CD8-positive, alpha-beta memory T cell (primary cell): ENCODE measurements around the gene KBTBD13. TPM values are rescaled to one million over a fixed set of nuclear protein-coding genes. Genes with fewer than 3 reads are reported as not detected.
"Not testable (repeated sequence)": the region's sequence is repeated elsewhere in the genome, so short reads cannot be mapped to it uniquely, and the experiment has no call there.

ENCODE experiments used
- CTCF ChIA-PET: fragments of 350-600 bp; sonication (Branson Sonifier 250); formaldehyde crosslinking; loops from one replicate; lab custom pipeline; 2021; ENCODE audit warnings: antibody characterized with exemption; lab: Charles Lee
- POLR2A ChIA-PET: fragments of 350-600 bp; sonication (Branson Sonifier 250); formaldehyde crosslinking; loops from one replicate; lab custom pipeline; 2021; ENCODE audit warnings: antibody characterized with exemption; lab: Charles Lee
- DNase-seq, 5 donors: peaks; one replicate each; pipeline versions ENCODE4 v3.0.0 to v3.0.0-alpha.2; 2020 to 2022; ENCODE audit warnings: mixed read lengths in 1 of 5
- H3K27ac ChIP-seq: one replicate; pipeline ENCODE4 v1.7.0; 2013; ENCODE audit warnings: low read depth, mild to moderate bottlenecking, low read length, moderate library complexity
- H3K27me3 ChIP-seq: 2 replicates; pipeline ENCODE4 v1.7.0; 2013; ENCODE audit warnings: low read length, mild to moderate bottlenecking; ENCODE audit not compliant: insufficient read depth, poor library complexity, severe bottlenecking
- H3K36me3 ChIP-seq: 2 replicates; pipeline ENCODE4 v1.7.0; 2013; ENCODE audit warnings: mild to moderate bottlenecking, low read length, moderate library complexity; ENCODE audit not compliant: insufficient read depth
- H3K4me1 ChIP-seq: 2 replicates; pipeline ENCODE4 v1.7.0; 2013; ENCODE audit warnings: mild to moderate bottlenecking, low read length, moderate library complexity; ENCODE audit not compliant: insufficient read depth
- H3K4me3 ChIP-seq: 2 replicates; pipeline ENCODE4 v1.7.0; 2013; ENCODE audit warnings: mild to moderate bottlenecking, low read length
- H3K9me3 ChIP-seq: 2 replicates; pipeline ENCODE4 v1.7.0; 2013; ENCODE audit warnings: mild to moderate bottlenecking, low read length
- H3K27ac Mint-ChIP-seq, 8 donors: one replicate each; pipeline ENCODE4 v1.8.0; 2020 to 2021; ENCODE audit warnings: mixed read lengths in 8 of 8, mild to moderate bottlenecking in 6 of 8, inconsistent platforms in 3 of 8, moderate library complexity in 3 of 8
- H3K27me3 Mint-ChIP-seq, 2 donors: one replicate each; pipeline ENCODE4 v1.8.0; 2020 to 2021; ENCODE audit warnings: mixed read lengths in 2 of 2, mild to moderate bottlenecking in 1 of 2, moderate library complexity in 1 of 2
- H3K36me3 Mint-ChIP-seq, 3 donors: one replicate each; pipeline ENCODE4 v1.8.0; 2020 to 2021; ENCODE audit warnings: mixed read lengths in 3 of 3, inconsistent platforms in 1 of 3, mild to moderate bottlenecking in 1 of 3
- H3K4me1 Mint-ChIP-seq, 3 donors: one replicate each; pipeline ENCODE4 v1.8.0; 2020 to 2021; ENCODE audit warnings: mixed read lengths in 3 of 3, inconsistent platforms in 1 of 3, mild to moderate bottlenecking in 1 of 3
- H3K4me3 Mint-ChIP-seq, 7 donors: one replicate each; pipeline ENCODE4 v1.8.0; 2020 to 2021; ENCODE audit warnings: mixed read lengths in 7 of 7, mild to moderate bottlenecking in 6 of 7, moderate library complexity in 4 of 7, inconsistent platforms in 2 of 7
- H3K9me3 Mint-ChIP-seq, 5 donors: one replicate each; pipeline ENCODE4 v1.8.0; 2020 to 2022; ENCODE audit warnings: mixed read lengths in 5 of 5, mild to moderate bottlenecking in 3 of 5, moderate library complexity in 2 of 5, inconsistent platforms in 1 of 5
- polyA plus RNA-seq: library from polyadenylated mRNA; unstranded; fragments of 300-500 nt; fragmentation: Illumina TruSeq; gene quantifications from one replicate; pipeline ENCODE4 v1.2.3, GENCODE V29; 2021
- total RNA-seq, 2 experiments: library from RNA; stranded (reverse); gene quantifications; one replicate each; pipeline ENCODE4 v1.2.3, GENCODE V29; 2021

The KBTBD13 gene
- total and polyA plus RNA-seq, 3 experiments from 2014 or later, result not detected

DNA sequence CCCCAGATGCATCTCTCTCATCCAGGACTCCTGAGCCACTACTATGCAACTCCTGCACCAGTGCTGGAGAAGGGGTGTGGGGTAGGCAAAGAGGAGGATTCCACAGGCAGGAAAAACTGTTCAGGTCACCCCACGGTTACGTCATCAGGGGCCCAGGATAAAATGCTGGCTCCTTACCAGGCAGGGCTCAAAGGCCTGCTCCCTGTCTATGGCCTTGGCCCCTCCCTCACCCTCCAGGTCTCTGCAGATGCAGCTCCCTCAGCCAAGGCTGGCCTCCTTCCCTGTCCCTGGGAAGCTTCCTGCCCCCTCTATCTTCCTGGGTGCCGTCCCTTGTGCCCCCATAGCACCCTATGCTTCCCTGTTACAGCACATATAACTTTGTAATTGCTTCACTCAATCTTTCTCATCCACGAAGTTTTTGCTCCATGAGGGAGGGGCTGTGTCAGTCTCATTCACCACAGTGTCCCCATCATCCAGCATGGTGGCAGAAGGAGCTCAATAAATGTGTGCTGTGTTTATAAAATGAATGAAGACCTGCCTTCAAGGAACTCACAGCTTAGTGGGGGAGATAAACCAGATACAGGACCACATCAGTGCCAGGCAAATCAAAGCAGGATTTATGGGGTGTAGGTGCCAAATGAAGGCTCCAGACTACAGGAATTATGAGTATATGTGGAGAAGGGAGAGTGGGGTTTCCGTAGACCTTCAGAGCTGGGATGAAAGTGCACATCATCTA is 18.6 kb downstream of the KBTBD13 start:
- peak overlapping the region in 1 of 8 donors; percentile 8 for H3K27ac Mint-ChIP-seq
- H3K9me3 Mint-ChIP-seq, result no peaks in the 10 kb centered on the region
- Histone ChIP-seq H3K27ac (no peak overlapping the region), H3K27me3 (no peaks in the 10 kb centered on the region), H3K9me3 (no peaks in the 10 kb centered on the region), H3K4me3 (no peak overlapping the region), H3K36me3 (peaks cover 12% of the 10 kb centered on the region), H3K4me1 (no peaks in the 10 kb centered on the region)
- no peaks in the 10 kb centered on the region for H3K27me3 Mint-ChIP-seq
- POLR2A ChIA-PET, result no interaction called here
- no peaks in the 10 kb centered on the region for H3K4me1 Mint-ChIP-seq
- CTCF ChIA-PET, result no interaction called here
- no peak for DNase-seq
- peaks cover 7 to 34% (median 13%) of the 10 kb centered on the region in 3 donors for H3K36me3 Mint-ChIP-seq
- no peak overlapping the region for H3K4me3 Mint-ChIP-seq

- Mint-ChIP-seq H3K27ac (peak overlapping the region in 1 of 8 donors; percentile 46), H3K4me1 (no peaks in the 10 kb centered on the region), H3K9me3 (no peaks in the 10 kb centered on the region), H3K4me3 (no peak overlapping the region), H3K27me3 (no peaks in the 10 kb centered on the region), H3K36me3 (peaks cover 7 to 39% (median 14%) of the 10 kb centered on the region in 3 donors)
- Histone ChIP-seq H3K4me3 (no peak overlapping the region), H3K27ac (no peak overlapping the region), H3K9me3 (no peaks in the 10 kb centered on the region), H3K4me1 (no peaks in the 10 kb centered on the region), H3K27me3 (no peaks in the 10 kb centered on the region), H3K36me3 (peaks cover 12% of the 10 kb centered on the region)
- ChIA-PET CTCF (interaction anchor here (1.0 kb wide), 1 partner anchor 364 kb away, joined by 3 read pairs; no protein-coding TSS in a partner anchor), POLR2A (no interaction called here)
- no peak for DNase-seq
These were observed 19.2 kb downstream of the KBTBD13 start for GRCh38 chr15:65095747-65096104.

GRCh38 chr15:65096481-65097385 is 20.2 kb downstream of the KBTBD13 start:
- no peaks in the 10 kb centered on the region for H3K4me1 ChIP-seq
- peak overlapping the region in 1 of 8 donors; percentile 52 for H3K27ac Mint-ChIP-seq
- ChIA-PET POLR2A (no interaction called here), CTCF (interaction anchor here (1.0 kb wide), 1 partner anchor 365 kb away, joined by 3 read pairs; no protein-coding TSS in a partner anchor)
- peaks cover 12% of the 10 kb centered on the region for H3K36me3 ChIP-seq
- no peak overlapping the region for H3K27ac ChIP-seq
- H3K36me3 Mint-ChIP-seq, result peaks cover 7 to 50% (median 17%) of the 10 kb centered on the region in 3 donors
- no peaks in the 10 kb centered on the region for H3K27me3 ChIP-seq
- H3K4me3 Mint-ChIP-seq, result no peak overlapping the region
- no peak for DNase-seq
- H3K9me3 ChIP-seq, result no peaks in the 10 kb centered on the region
- no peaks in the 10 kb centered on the region for H3K9me3 Mint-ChIP-seq
- H3K4me1 Mint-ChIP-seq, result peaks cover 0 to 5% (median 4%) of the 10 kb centered on the region in 3 donors
- no peaks in the 10 kb centered on the region for H3K27me3 Mint-ChIP-seq
- no peak overlapping the region for H3K4me3 ChIP-seq

- no peaks in the 10 kb centered on the region for H3K9me3 ChIP-seq
- H3K36me3 ChIP-seq, result peaks cover 12% of the 10 kb centered on the region
- no peak overlapping the region for H3K27ac ChIP-seq
- no peak overlapping the region for H3K4me3 ChIP-seq
- POLR2A ChIA-PET, result no interaction called here
- Mint-ChIP-seq H3K27me3 (no peaks in the 10 kb centered on the region), H3K27ac (peak overlapping the region in 1 of 8 donors; percentile 78), H3K4me3 (no peak overlapping the region), H3K36me3 (peaks cover 7 to 55% (median 17%) of the 10 kb centered on the region in 3 donors), H3K4me1 (peaks cover 0 to 5% (median 5%) of the 10 kb centered on the region in 3 donors), H3K9me3 (no peaks in the 10 kb centered on the region)
- no peak for DNase-seq
- H3K4me1 ChIP-seq, result no peaks in the 10 kb centered on the region
- no peaks in the 10 kb centered on the region for H3K27me3 ChIP-seq
- CTCF ChIA-PET, result no interaction called here
These were observed 21.2 kb downstream of the KBTBD13 start for GRCh38 chr15:65097651-65098263.

DNA sequence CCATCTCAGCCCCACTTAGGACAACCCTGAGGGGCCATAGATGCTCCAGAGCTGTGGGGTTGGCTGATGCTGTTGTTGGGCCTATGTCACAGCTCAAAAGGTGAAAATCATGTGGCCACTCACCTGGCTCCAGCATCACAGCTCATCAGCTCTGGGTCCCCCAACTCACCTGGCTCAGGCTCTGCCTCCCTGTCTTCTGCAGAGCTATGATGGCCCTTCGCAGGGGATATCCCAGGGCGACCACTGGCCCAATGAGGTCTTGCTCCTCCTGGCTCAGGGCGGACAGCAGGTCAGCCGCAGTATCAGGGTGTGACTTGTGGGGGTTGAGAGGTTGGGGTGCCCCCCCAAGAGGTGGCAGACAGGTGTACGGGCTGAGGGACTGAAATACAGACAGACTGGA is 22.8 kb downstream of the KBTBD13 start:
- Mint-ChIP-seq H3K4me3 (no peak overlapping the region), H3K36me3 (peaks cover 10 to 66% (median 17%) of the 10 kb centered on the region in 3 donors), H3K27ac (no peak overlapping the region), H3K27me3 (no peaks in the 10 kb centered on the region), H3K9me3 (no peaks in the 10 kb centered on the region), H3K4me1 (peaks cover 0 to 5% (median 5%) of the 10 kb centered on the region in 3 donors)
- Histone ChIP-seq H3K36me3 (peaks cover 12% of the 10 kb centered on the region), H3K27ac (no peak overlapping the region), H3K27me3 (no peaks in the 10 kb centered on the region), H3K4me1 (no peaks in the 10 kb centered on the region), H3K4me3 (no peak overlapping the region), H3K9me3 (no peaks in the 10 kb centered on the region)
- POLR2A ChIA-PET, result no interaction called here
- no peak for DNase-seq
- CTCF ChIA-PET, result no interaction called here

DNA sequence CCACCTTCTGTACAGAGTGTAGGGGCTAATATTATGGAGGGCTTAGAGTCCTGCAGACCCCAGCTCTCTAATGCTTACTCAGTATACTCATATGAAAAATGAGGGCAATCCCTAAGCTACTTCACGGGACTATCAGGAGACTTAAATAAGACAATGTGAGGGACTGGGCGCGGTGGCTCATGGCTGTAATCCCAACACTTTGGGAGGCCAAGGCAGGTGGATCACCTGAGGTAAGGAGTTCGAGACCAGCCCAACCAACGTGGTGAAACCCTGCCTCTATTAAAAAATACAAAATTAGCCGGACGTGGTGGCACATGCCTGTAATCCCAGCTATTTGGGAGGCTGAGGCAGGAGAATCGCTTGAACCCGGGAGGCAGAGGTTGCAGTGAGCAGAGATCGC is 23.3 kb downstream of the KBTBD13 start:
- H3K4me3 Mint-ChIP-seq, H3K27ac ChIP-seq, H3K27ac Mint-ChIP-seq, H3K27me3 Mint-ChIP-seq, CTCF ChIA-PET, H3K27me3 ChIP-seq, H3K4me1 ChIP-seq, H3K4me1 Mint-ChIP-seq, H3K4me3 ChIP-seq, H3K9me3 Mint-ChIP-seq, POLR2A ChIA-PET, H3K9me3 ChIP-seq, DNase-seq: not testable (repeated sequence)
- H3K36me3 ChIP-seq, result peaks cover 12% of the 10 kb centered on the region
- H3K36me3 Mint-ChIP-seq, result peaks cover 10 to 68% (median 17%) of the 10 kb centered on the region in 3 donors

GRCh38 chr15:65100442-65100841 is 23.9 kb downstream of the KBTBD13 start:
- Histone ChIP-seq H3K4me3 (no peak overlapping the region), H3K4me1 (no peaks in the 10 kb centered on the region), H3K36me3 (peaks cover 14% of the 10 kb centered on the region), H3K9me3 (no peaks in the 10 kb centered on the region), H3K27me3 (no peaks in the 10 kb centered on the region), H3K27ac (no peak overlapping the region)
- H3K27ac Mint-ChIP-seq, result peak overlapping the region in 1 of 8 donors; percentile 52
- POLR2A ChIA-PET, result no interaction called here
- no peaks in the 10 kb centered on the region for H3K27me3 Mint-ChIP-seq
- H3K4me1 Mint-ChIP-seq, result peaks cover 0 to 5% (median 5%) of the 10 kb centered on the region in 3 donors
- H3K36me3 Mint-ChIP-seq, result peaks cover 10 to 74% (median 20%) of the 10 kb centered on the region in 3 donors
- no peaks in the 10 kb centered on the region for H3K9me3 Mint-ChIP-seq
- no peak for DNase-seq
- no peak overlapping the region for H3K4me3 Mint-ChIP-seq
- CTCF ChIA-PET, result interaction anchor here (1.2 kb wide), 1 partner anchor 22 kb away, joined by 3 read pairs; no protein-coding TSS in a partner anchor
